Mesenchymal stem cell (in vitro differentiated cells and primary cell): Measurements from ENCODE around the gene THSD7A.

ENCODE experiments used
- DNase-seq: peaks from one replicate; pipeline ENCODE4 v3.0.0-alpha.2; 2013
- H2AFZ ChIP-seq: one replicate; pipeline ENCODE4 v1.6.1; 2013; ENCODE audit warnings: low read depth, mild to moderate bottlenecking, control low read depth, inconsistent platforms, low read length, moderate library complexity
- H2AK5ac ChIP-seq: 2 replicates; pipeline ENCODE4 v1.6.1; 2013; ENCODE audit warnings: low read length, moderate library complexity, mild to moderate bottlenecking, inconsistent platforms; ENCODE audit not compliant: severe bottlenecking
- H2BK120ac ChIP-seq: one replicate; pipeline ENCODE4 v1.6.1; 2013; ENCODE audit warnings: low read depth, mild to moderate bottlenecking, inconsistent platforms, low read length, moderate library complexity
- H2BK12ac ChIP-seq, 2 experiments: one replicate each; pipeline ENCODE4 v1.6.1; 2013; ENCODE audit warnings: inconsistent platforms in 2 of 2, low read length in 2 of 2, mild to moderate bottlenecking in 2 of 2, moderate library complexity in 2 of 2, control low read depth in 1 of 2
- H2BK15ac ChIP-seq: one replicate; pipeline ENCODE4 v1.6.1; 2013; ENCODE audit warnings: mild to moderate bottlenecking, low read depth, inconsistent platforms; ENCODE audit not compliant: poor library complexity, severe bottlenecking
- H2BK5ac ChIP-seq: 2 replicates; pipeline ENCODE4 v1.6.1; 2013; ENCODE audit warnings: low read depth, mild to moderate bottlenecking, low read length, control low read depth, inconsistent platforms; ENCODE audit not compliant: poor library complexity, severe bottlenecking
- H3K14ac ChIP-seq, 2 experiments: one replicate each; pipeline ENCODE4 v1.6.1; 2013; ENCODE audit warnings: inconsistent platforms in 2 of 2, low read length in 2 of 2, control low read depth in 1 of 2, mild to moderate bottlenecking in 1 of 2, moderate library complexity in 1 of 2
- H3K18ac ChIP-seq, 2 experiments: one replicate each; pipeline ENCODE4 v1.6.1; 2013; ENCODE audit warnings: inconsistent platforms in 2 of 2, low read length in 2 of 2, control low read depth in 1 of 2, low read depth in 1 of 2, mild to moderate bottlenecking in 1 of 2
- H3K23ac ChIP-seq, 2 experiments: one replicate each; pipeline ENCODE4 v1.6.1; 2013; ENCODE audit warnings: inconsistent platforms in 2 of 2, low read length in 2 of 2, mild to moderate bottlenecking in 2 of 2, moderate library complexity in 2 of 2, control low read depth in 1 of 2
- H3K27ac ChIP-seq: 2 replicates; pipeline ENCODE4 v1.5.1; 2013; ENCODE audit warnings: mild to moderate bottlenecking, moderate library complexity, low read length, control low read depth, inconsistent platforms; ENCODE audit not compliant: poor library complexity, severe bottlenecking
- H3K27me3 ChIP-seq, 2 experiments: 2 replicates each; pipeline versions ENCODE4 v1.6.1 to v1.7.0; 2013; ENCODE audit warnings: low read length in 2 of 2, mild to moderate bottlenecking in 2 of 2, moderate library complexity in 2 of 2, control low read depth in 1 of 2, inconsistent platforms in 1 of 2; ENCODE audit not compliant: control insufficient read depth in 1 of 2, insufficient read depth in 1 of 2
- H3K36me3 ChIP-seq, 2 experiments: 2 replicates each; pipeline versions ENCODE4 v1.6.1 to v1.7.0; 2013; ENCODE audit warnings: low read length in 2 of 2, control low read depth in 1 of 2, inconsistent platforms in 1 of 2, low read depth in 1 of 2, mild to moderate bottlenecking in 1 of 2; ENCODE audit not compliant: insufficient read depth in 2 of 2, control insufficient read depth in 1 of 2
- H3K4ac ChIP-seq, 2 experiments: one replicate each; pipeline ENCODE4 v1.6.1; 2013; ENCODE audit warnings: inconsistent platforms in 2 of 2, low read length in 2 of 2, mild to moderate bottlenecking in 2 of 2, moderate library complexity in 2 of 2, control low read depth in 1 of 2, low read depth in 1 of 2
- H3K4me1 ChIP-seq: 2 replicates; pipeline ENCODE4 v1.6.1; 2013; ENCODE audit warnings: low read depth, low read length, control low read depth; ENCODE audit not compliant: control insufficient read depth, insufficient read depth
- H3K4me2 ChIP-seq: 2 replicates; pipeline ENCODE4 v1.6.1; 2013; ENCODE audit warnings: low read length, mild to moderate bottlenecking, inconsistent platforms; ENCODE audit not compliant: poor library complexity, severe bottlenecking
- H3K4me3 ChIP-seq, 2 experiments: 2 replicates each; pipeline versions ENCODE4 v1.5.1 to v1.7.0; 2013; ENCODE audit warnings: low read length in 2 of 2, mild to moderate bottlenecking in 2 of 2, control low read depth in 1 of 2, low read depth in 1 of 2; ENCODE audit not compliant: insufficient read depth in 1 of 2
- H3K79me1 ChIP-seq: replicated peaks from 2 replicates; pipeline ENCODE4 v1.6.1; 2013; ENCODE audit warnings: mild to moderate bottlenecking, control low read depth, low read length, inconsistent platforms; ENCODE audit not compliant: poor library complexity, severe bottlenecking
- H3K9ac ChIP-seq: 2 replicates; pipeline ENCODE4 v1.7.0; 2013; ENCODE audit warnings: mild to moderate bottlenecking, low read length, moderate library complexity
- H3K9me3 ChIP-seq: 2 replicates; pipeline ENCODE4 v1.7.0; 2013; ENCODE audit warnings: mild to moderate bottlenecking, low read length; ENCODE audit not compliant: control insufficient read depth
- H4K8ac ChIP-seq: one replicate; pipeline ENCODE4 v1.6.1; 2013; ENCODE audit warnings: inconsistent platforms, mild to moderate bottlenecking, low read length, moderate library complexity
- H4K91ac ChIP-seq: one replicate; pipeline ENCODE4 v1.6.1; 2013; ENCODE audit warnings: mild to moderate bottlenecking, low read length, inconsistent platforms
- WGBS: methylation state at CpG from one replicate; pipeline ENCODE4 v1.1.7; 2013; ENCODE audit warnings: mixed read lengths; 5-methylcytosine and 5-hydroxymethylcytosine counted together

Gene THSD7A

GRCh38 chr7:11833431-11833830 lies 1.4 kb upstream of the THSD7A start:
- Histone ChIP-seq H3K27me3 (peaks cover 0 to 7% of the 10 kb centered on the region in 2 experiments), H3K4ac (no peak overlapping the region), H2BK120ac (no peak overlapping the region), H3K18ac (no peak overlapping the region), H3K4me1 (peaks cover 2% of the 10 kb centered on the region), H4K91ac (no peak overlapping the region), H2AK5ac (no peak overlapping the region), H4K8ac (no peak overlapping the region), H3K9me3 (no peaks in the 10 kb centered on the region), H3K4me2 (no peak overlapping the region), H3K14ac (no peak overlapping the region), H3K9ac (no peak overlapping the region), H2BK15ac (no peak overlapping the region), H3K79me1 (no peaks in the 10 kb centered on the region), H2BK5ac (no peak overlapping the region), H3K23ac (no peak overlapping the region), H2BK12ac (no peak overlapping the region), H3K4me3 (no peak overlapping the region), H3K36me3 (no peaks in the 10 kb centered on the region), H3K27ac (no peak overlapping the region), H2AFZ (no peak overlapping the region)
- no peak for DNase-seq
- WGBS: 28% methylated on average over 5 of the region's 6 CpGs

GRCh38 chr7:11831156-11831735 lies 752 bp downstream of the THSD7A start:
- H3K18ac ChIP-seq: peak overlapping the region in 1 of 2 experiments; percentile 70
- no peaks in the 10 kb centered on the region for H3K9me3 ChIP-seq
- peak; percentile 39 for DNase-seq
- H3K4me3 ChIP-seq: peak overlapping the region; percentile 67 to 83
- peak overlapping the region in 1 of 2 experiments; percentile 60 for H3K14ac ChIP-seq
- no peak overlapping the region for H2BK5ac ChIP-seq
- WGBS: 2% methylated on average over 7 of the region's 8 CpGs
- no peak overlapping the region for H3K27ac ChIP-seq
- peak overlapping the region; percentile 70 for H3K9ac ChIP-seq
- H3K4me2 ChIP-seq: peak overlapping the region; percentile 85
- H3K23ac ChIP-seq: no peak overlapping the region
- peak overlapping the region; percentile 66 for H2AFZ ChIP-seq
- peaks cover 0 to 7% of the 10 kb centered on the region in 2 experiments for H3K27me3 ChIP-seq
- H3K4ac ChIP-seq: peak overlapping the region in 1 of 2 experiments; percentile 73
- no peak overlapping the region for H4K91ac ChIP-seq
- peaks cover 2% of the 10 kb centered on the region for H3K4me1 ChIP-seq
- no peak overlapping the region for H2BK12ac ChIP-seq
- H3K36me3 ChIP-seq: no peaks in the 10 kb centered on the region
- H2BK15ac ChIP-seq: no peak overlapping the region
- no peak overlapping the region for H4K8ac ChIP-seq
- no peak overlapping the region for H2BK120ac ChIP-seq
- H3K79me1 ChIP-seq: no peaks in the 10 kb centered on the region
- no peak overlapping the region for H2AK5ac ChIP-seq

GRCh38 chr7:11830582-11831155 lies 1.3 kb downstream of the THSD7A start:
- under 1% methylated on average over 6 of the region's 7 CpGs for WGBS
- H3K79me1 ChIP-seq: no peaks in the 10 kb centered on the region
- H3K36me3 ChIP-seq: no peaks in the 10 kb centered on the region
- H3K9ac ChIP-seq: peak overlapping the region; percentile 70
- H3K14ac ChIP-seq: no peak overlapping the region
- no peak overlapping the region for H2AK5ac ChIP-seq
- H3K27me3 ChIP-seq: peaks cover 0 to 7% of the 10 kb centered on the region in 2 experiments
- peak; percentile 28 for DNase-seq
- no peak overlapping the region for H4K91ac ChIP-seq
- no peak overlapping the region for H2BK12ac ChIP-seq
- no peak overlapping the region for H3K18ac ChIP-seq
- no peaks in the 10 kb centered on the region for H3K9me3 ChIP-seq
- H3K27ac ChIP-seq: peak overlapping the region; percentile 4
- peak overlapping the region; percentile 85 for H3K4me2 ChIP-seq
- H3K4ac ChIP-seq: no peak overlapping the region
- H4K8ac ChIP-seq: no peak overlapping the region
- H2BK5ac ChIP-seq: no peak overlapping the region
- peak overlapping the region; percentile 35 to 83 for H3K4me3 ChIP-seq
- peaks cover 2% of the 10 kb centered on the region for H3K4me1 ChIP-seq
- H3K23ac ChIP-seq: no peak overlapping the region
- H2BK120ac ChIP-seq: no peak overlapping the region
- no peak overlapping the region for H2BK15ac ChIP-seq
- H2AFZ ChIP-seq: no peak overlapping the region

GRCh38 chr7:11829954-11830353 lies 2.0 kb downstream of the THSD7A start:
- no peak for DNase-seq
- Histone ChIP-seq H3K4me2 (no peak overlapping the region), H3K36me3 (no peaks in the 10 kb centered on the region), H3K27ac (no peak overlapping the region), H2AK5ac (no peak overlapping the region), H2BK5ac (no peak overlapping the region), H3K18ac (no peak overlapping the region), H3K9me3 (no peaks in the 10 kb centered on the region), H3K14ac (no peak overlapping the region), H2AFZ (no peak overlapping the region), H3K9ac (no peak overlapping the region), H4K8ac (no peak overlapping the region), H3K4me1 (peaks cover 2% of the 10 kb centered on the region), H4K91ac (no peak overlapping the region), H3K23ac (no peak overlapping the region), H2BK15ac (no peak overlapping the region), H3K4me3 (no peak overlapping the region), H3K79me1 (no peaks in the 10 kb centered on the region), H3K4ac (no peak overlapping the region), H2BK120ac (no peak overlapping the region), H2BK12ac (no peak overlapping the region), H3K27me3 (peaks cover 0 to 7% of the 10 kb centered on the region in 2 experiments)
